Neuronal stem cell (in vitro differentiated cells): ENCODE results near the gene TMEM132A.

Experiments used
- DNase-seq: peaks from one replicate; pipeline ENCODE4 v3.0.0-alpha.2; 2013; ENCODE audit warnings: low spot score
- H2AFZ ChIP-seq: one replicate; pipeline ENCODE4 v1.6.1; 2013; ENCODE audit warnings: mild to moderate bottlenecking, low read length, inconsistent platforms
- H2AK5ac ChIP-seq: 2 replicates; pipeline ENCODE4 v1.6.1; 2013; ENCODE audit warnings: low read depth, mild to moderate bottlenecking, inconsistent platforms, low read length, moderate library complexity, mixed read lengths
- H2BK120ac ChIP-seq: 2 replicates; pipeline ENCODE4 v1.6.1; 2013; ENCODE audit warnings: low read depth, mild to moderate bottlenecking, inconsistent platforms, low read length, moderate library complexity, mixed read lengths
- H2BK12ac ChIP-seq: one replicate; pipeline ENCODE4 v1.6.1; 2013; ENCODE audit warnings: low read length, inconsistent platforms
- H2BK15ac ChIP-seq: 2 replicates; pipeline ENCODE4 v1.6.1; 2013; ENCODE audit warnings: mild to moderate bottlenecking, low read length, inconsistent platforms, mixed read lengths
- H2BK5ac ChIP-seq: one replicate; pipeline ENCODE4 v1.6.1; 2013; ENCODE audit warnings: inconsistent platforms, mild to moderate bottlenecking, low read length, moderate library complexity
- H3K14ac ChIP-seq: one replicate; pipeline ENCODE4 v1.6.1; 2013; ENCODE audit warnings: low read length, inconsistent platforms
- H3K18ac ChIP-seq: 2 replicates; pipeline ENCODE4 v1.6.1; 2013; ENCODE audit warnings: low read length, inconsistent platforms
- H3K23ac ChIP-seq: 2 replicates; pipeline ENCODE4 v1.6.1; 2013; ENCODE audit warnings: low read depth, mild to moderate bottlenecking, mixed read lengths, low read length, inconsistent platforms; ENCODE audit not compliant: poor library complexity
- H3K27ac ChIP-seq: replicated peaks from 3 replicates; pipeline ENCODE4 v1.5.1; 2013; ENCODE audit warnings: low read length, inconsistent platforms
- H3K27me3 ChIP-seq, 3 experiments: 2 replicates each; pipeline ENCODE4 v1.6.1; 2013; ENCODE audit warnings: low read length in 3 of 3, mild to moderate bottlenecking in 2 of 3, inconsistent platforms in 1 of 3, low read depth in 1 of 3, mixed read lengths in 1 of 3, moderate library complexity in 1 of 3; ENCODE audit not compliant: control insufficient read depth in 3 of 3, insufficient read depth in 3 of 3
- H3K36me3 ChIP-seq, 2 donors: replicated peaks in 1 of 2; 2 replicates each; pipeline ENCODE4 v1.6.1; 2013; ENCODE audit warnings: low read length in 2 of 2; ENCODE audit not compliant: control insufficient read depth in 2 of 2, insufficient read depth in 2 of 2
- H3K4ac ChIP-seq: 2 replicates; pipeline ENCODE4 v1.6.1; 2013; ENCODE audit warnings: inconsistent platforms, mild to moderate bottlenecking, low read length, moderate library complexity
- H3K4me1 ChIP-seq, 2 donors: 1 replicate in 1 of 2; 2 replicates in 1 of 2; pipeline ENCODE4 v1.6.1; 2013; ENCODE audit warnings: low read length in 2 of 2, low read depth in 1 of 2; ENCODE audit not compliant: control insufficient read depth in 2 of 2, insufficient read depth in 1 of 2
- H3K4me2 ChIP-seq: one replicate; pipeline ENCODE4 v1.6.1; 2013; ENCODE audit warnings: mild to moderate bottlenecking, low read length, inconsistent platforms; ENCODE audit not compliant: insufficient read depth, poor library complexity, severe bottlenecking
- H3K4me3 ChIP-seq, 2 donors: 2 replicates each; pipeline ENCODE4 v1.5.1; 2013; ENCODE audit warnings: low read length in 2 of 2, mild to moderate bottlenecking in 2 of 2, inconsistent platforms in 1 of 2, moderate library complexity in 1 of 2
- H3K79me1 ChIP-seq: one replicate; pipeline ENCODE4 v1.6.1; 2013; ENCODE audit warnings: low read depth, mild to moderate bottlenecking, inconsistent platforms, low read length, moderate library complexity
- H3K9ac ChIP-seq: one replicate; pipeline ENCODE4 v1.6.1; 2013; ENCODE audit warnings: mild to moderate bottlenecking, low read depth, low read length, inconsistent platforms; ENCODE audit not compliant: poor library complexity
- H3K9me3 ChIP-seq, 2 donors: replicated peaks in 1 of 2; 2 replicates each; pipeline versions ENCODE3 to v1.6.1; 2013; ENCODE audit warnings: low read length in 2 of 2, mild to moderate bottlenecking in 2 of 2, inconsistent platforms in 1 of 2, low read depth in 1 of 2, mixed read lengths in 1 of 2, moderate library complexity in 1 of 2; ENCODE audit not compliant: control insufficient read depth in 2 of 2, insufficient read depth in 1 of 2
- H4K8ac ChIP-seq: one replicate; pipeline ENCODE4 v1.6.1; 2013; ENCODE audit warnings: low read depth, mild to moderate bottlenecking, inconsistent platforms, low read length, moderate library complexity
- H4K91ac ChIP-seq: one replicate; pipeline ENCODE4 v1.6.1; 2013; ENCODE audit warnings: low read length, low read depth, mild to moderate bottlenecking, inconsistent platforms; ENCODE audit not compliant: poor library complexity
- WGBS, 2 donors: extraction: QIAGEN DNeasy Blood & Tissue Kit; methylation state at CpG; one replicate each; pipeline ENCODE4 v1.1.7; 2013; ENCODE audit warnings: missing lambda C conversion rate in 2 of 2, mixed read lengths in 1 of 2; ENCODE audit not compliant: insufficient read length in 2 of 2, insufficient replicate concordance in 1 of 2; ENCODE audit errors: extremely low coverage in 2 of 2; 5-methylcytosine and 5-hydroxymethylcytosine counted together

TMEM132A gene

GRCh38 chr11:60950024-60950423 lies 25.8 kb downstream of the TMEM132A start:
- Histone ChIP-seq H3K27ac (no peak overlapping the region), H3K18ac (no peak overlapping the region), H2AK5ac (no peak overlapping the region), H3K4me2 (no peak overlapping the region), H3K14ac (no peak overlapping the region), H3K36me3 (no peaks in the 10 kb centered on the region), H3K4ac (no peak overlapping the region), H4K8ac (no peak overlapping the region), H3K79me1 (peaks cover 2% of the 10 kb centered on the region), H2BK5ac (no peak overlapping the region), H3K4me1 (peaks cover 21 to 22% of the 10 kb centered on the region in 2 donors), H3K23ac (no peak overlapping the region), H3K9ac (no peak overlapping the region), H2BK15ac (no peak overlapping the region), H4K91ac (no peak overlapping the region), H2BK12ac (no peak overlapping the region), H2BK120ac (no peak overlapping the region), H2AFZ (no peak overlapping the region), H3K27me3 (peaks cover 0 to 17% (median 3%) of the 10 kb centered on the region in 3 experiments), H3K9me3 (no peaks in the 10 kb centered on the region), H3K4me3 (no peak overlapping the region)
- DNase-seq, result no peak
- no CpG with 5 or more reads among the region's 6 CpGs for WGBS, 2 donors

DNA sequence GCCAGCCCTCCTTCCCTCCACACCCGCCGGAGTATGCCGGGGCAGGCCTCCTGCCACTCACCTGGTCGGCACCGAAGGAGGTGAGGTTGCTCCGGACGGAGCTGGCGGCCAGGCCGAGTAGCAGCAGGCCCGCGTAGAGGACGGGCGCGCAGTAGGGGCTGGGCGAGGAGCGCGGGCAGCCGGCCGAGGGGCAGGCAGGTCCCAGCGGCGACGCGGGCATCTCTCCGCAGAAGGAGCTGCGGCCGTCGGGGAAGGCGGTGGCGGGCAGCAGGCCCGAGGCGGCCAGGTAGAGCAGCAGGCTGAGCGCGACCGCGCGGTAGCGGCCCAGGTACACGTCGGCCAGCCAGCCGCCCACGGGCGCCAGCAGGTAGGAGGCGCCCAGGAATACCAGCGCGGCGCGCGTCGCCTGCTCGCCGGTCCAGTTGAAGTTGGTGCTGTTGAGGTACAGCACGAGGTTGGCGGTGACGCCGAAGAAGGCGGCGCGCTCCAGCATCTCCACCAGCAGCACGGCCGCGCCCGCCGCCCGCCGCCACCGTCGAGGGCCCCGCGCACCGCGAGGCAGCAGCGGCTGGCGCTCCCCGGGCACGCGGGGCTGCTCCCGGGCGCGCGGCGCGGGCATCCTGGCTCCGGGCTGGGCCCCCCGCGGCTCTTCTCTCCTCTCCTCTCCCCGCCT lies 26.8 kb downstream of the TMEM132A start:
- H3K27me3 ChIP-seq, result peaks cover 2 to 17% (median 3%) of the 10 kb centered on the region in 3 experiments
- H3K23ac ChIP-seq, result peak overlapping the region; percentile 74
- H3K14ac ChIP-seq, result peak overlapping the region; percentile 63
- peaks cover 2% of the 10 kb centered on the region for H3K79me1 ChIP-seq
- peak overlapping the region; percentile 60 for H3K4me2 ChIP-seq
- H2BK15ac ChIP-seq, result peak overlapping the region; percentile 82
- H2BK5ac ChIP-seq, result peak overlapping the region; percentile 85
- H3K4me3 ChIP-seq, result peak overlapping the region in 1 of 2 donors; percentile 76
- peak overlapping the region; percentile 94 for H4K8ac ChIP-seq
- peak overlapping the region; percentile 81 for H2AK5ac ChIP-seq
- peak overlapping the region; percentile 83 for H3K9ac ChIP-seq
- H3K36me3 ChIP-seq, result no peaks in the 10 kb centered on the region
- H2BK120ac ChIP-seq, result peak overlapping the region; percentile 95
- H2BK12ac ChIP-seq, result peak overlapping the region; percentile 97
- no peaks in the 10 kb centered on the region for H3K9me3 ChIP-seq
- no peak for DNase-seq
- peak overlapping the region; percentile 94 for H3K4ac ChIP-seq
- peak overlapping the region; percentile 96 for H4K91ac ChIP-seq
- H3K27ac ChIP-seq, result no peak overlapping the region
- peak overlapping the region; percentile 99 for H3K18ac ChIP-seq
- H3K4me1 ChIP-seq, result peaks cover 21 to 22% of the 10 kb centered on the region in 2 donors
- peak overlapping the region; percentile 79 for H2AFZ ChIP-seq
- no CpG with 5 or more reads among the region's 86 CpGs for WGBS, 2 donors

DNA sequence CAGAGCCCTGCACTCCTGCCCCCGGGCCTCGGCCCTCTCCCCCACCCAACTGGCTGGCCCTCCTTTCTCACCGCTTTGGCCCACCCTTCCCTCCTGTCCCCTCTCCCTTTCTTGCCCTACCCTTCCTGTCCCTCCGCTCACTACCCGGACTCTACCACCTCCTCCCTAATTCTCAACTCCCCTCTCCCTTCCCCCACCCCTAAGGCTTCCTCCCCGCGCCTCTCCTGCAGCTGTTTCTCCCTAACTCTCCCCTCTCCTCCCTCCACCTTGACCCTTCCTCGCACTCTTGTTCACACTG lies 27.3 kb downstream of the TMEM132A start:
- Histone ChIP-seq H3K4me3 (peak overlapping the region in 1 of 2 donors; percentile 38), H2BK5ac (peak overlapping the region; percentile 85), H3K27ac (no peak overlapping the region), H2BK15ac (peak overlapping the region; percentile 88), H3K14ac (peak overlapping the region; percentile 43), H4K91ac (peak overlapping the region; percentile 96), H3K9ac (peak overlapping the region; percentile 83), H3K36me3 (no peaks in the 10 kb centered on the region), H2BK120ac (peak overlapping the region; percentile 95), H3K4me2 (peak overlapping the region; percentile 60), H3K4me1 (peaks cover 21% of the 10 kb centered on the region in 2 donors), H3K18ac (peak overlapping the region; percentile 99), H3K27me3 (peaks cover 2 to 17% (median 3%) of the 10 kb centered on the region in 3 experiments), H2AK5ac (peak overlapping the region; percentile 92), H3K9me3 (no peaks in the 10 kb centered on the region), H3K23ac (peak overlapping the region; percentile 90), H4K8ac (peak overlapping the region; percentile 99), H3K4ac (no peak overlapping the region), H2AFZ (peak overlapping the region; percentile 79), H2BK12ac (peak overlapping the region; percentile 95), H3K79me1 (peaks cover 2% of the 10 kb centered on the region)
- no peak for DNase-seq
- no CpG with 5 or more reads among the region's 8 CpGs for WGBS, 2 donors

DNA sequence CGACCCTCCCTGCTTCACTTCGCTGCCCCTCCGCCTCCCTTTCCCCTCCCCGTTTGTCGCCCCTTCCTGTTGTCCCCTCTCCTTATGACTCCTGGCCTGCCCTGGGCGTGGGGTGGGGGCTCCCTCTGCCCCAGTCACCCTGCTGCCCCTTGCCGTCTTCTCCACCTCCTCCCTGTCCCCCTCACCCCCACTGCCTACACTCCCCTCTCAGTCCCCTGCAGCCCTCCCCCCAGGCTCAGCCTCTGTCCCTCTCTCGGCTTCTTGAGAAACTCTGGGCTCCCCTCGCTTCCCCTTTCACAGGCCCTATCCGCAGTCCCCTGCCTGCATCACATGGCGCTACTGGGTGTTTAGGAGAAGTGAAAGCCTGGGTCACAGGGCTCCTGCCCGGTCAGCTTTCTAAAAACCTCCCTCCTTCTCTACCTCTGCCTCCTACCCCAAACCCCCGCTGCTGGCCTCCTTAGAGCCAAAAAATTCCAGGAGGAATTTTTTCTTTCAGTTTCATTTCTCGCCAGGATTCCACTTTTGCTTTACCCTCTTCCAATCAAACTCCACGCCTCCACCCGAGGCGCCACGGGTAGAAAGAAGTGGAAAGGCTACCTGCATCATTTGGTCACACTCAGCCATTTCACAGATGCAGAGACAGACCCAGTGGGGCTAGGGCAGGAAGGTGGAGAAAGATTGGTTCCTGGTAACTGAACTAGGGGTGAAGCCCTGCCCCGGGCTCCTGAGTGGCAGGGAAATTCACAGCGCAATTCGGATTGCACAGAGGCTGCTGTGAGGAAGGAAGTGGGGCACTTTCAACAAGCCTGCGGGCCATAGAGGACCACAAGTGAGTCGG lies 27.9 kb downstream of the TMEM132A start, which contains the start of gene SLC15A3:
TSS of gene SLC15A3 (minus strand) at position 273 of the 838 bp plus-strand sequence. CDS start 625 bp downstream, outside the sequence.
- Histone ChIP-seq H2BK12ac (peak within 1 kb of the TSS; percentile 97), H3K4me3 (peak within 1 kb of the TSS; percentile 38 to 76)

More for the DNA sequence above, 27.9 kb downstream of the TMEM132A start, which contains the start of gene SLC15A3:
- Histone ChIP-seq H3K79me1 (peaks cover 2% of the 10 kb centered on the region), H3K18ac (peak within 1 kb of the TSS; percentile 99), H3K9ac (peak within 1 kb of the TSS; percentile 83), H3K9me3 (no peaks in the 10 kb centered on the region), H4K91ac (peak within 1 kb of the TSS; percentile 96), H3K4me2 (peak within 1 kb of the TSS; percentile 60), H3K4me1 (peaks cover 19 to 21% of the 10 kb centered on the region in 2 donors), H2BK5ac (peak within 1 kb of the TSS; percentile 85), H4K8ac (peak within 1 kb of the TSS; percentile 99), H3K36me3 (no peaks in the 10 kb centered on the region), H2AFZ (peak within 1 kb of the TSS; percentile 79), H2BK15ac (peak within 1 kb of the TSS; percentile 88), H3K27ac (peak within 1 kb of the TSS; percentile 61), H3K14ac (peak within 1 kb of the TSS; percentile 63), H3K4ac (peak within 1 kb of the TSS; percentile 94), H3K27me3 (peaks cover 2 to 17% (median 3%) of the 10 kb centered on the region in 3 experiments), H2BK120ac (peak within 1 kb of the TSS; percentile 95), H3K23ac (peak within 1 kb of the TSS; percentile 90), H2AK5ac (peak within 1 kb of the TSS; percentile 92)
- no CpG with 5 or more reads among the region's 23 CpGs for WGBS, 2 donors
- no peak for DNase-seq
